ENCODE data around the gene RAPGEF2. TPM values are rescaled to one million over a fixed set of nuclear protein-coding genes. Genes with fewer than 3 reads are reported as not detected.

The RAPGEF2 gene
- total RNA-seq, 1 experiment from 2014 or later = 23.8 TPM

GRCh38 chr4:159185591-159186023 lies 82.7 kb downstream of the RAPGEF2 start:
- CTCF ChIA-PET = interaction anchor here (0.6 to 0.7 kb wide), 2 partner anchors 31 to 56 kb away, joined by 3 to 5 read pairs; no protein-coding TSS in a partner anchor
- no peak for TF ChIP-seq CTCF (IDR thresholded peaks at IDR 0.05; ENCODE audit: unreplicated experiment)
- Mint-ChIP-seq H3K27ac (ENCODE audit: unreplicated experiment) (peak overlapping the region; percentile 10), H3K36me3 (ENCODE audit: insufficient read depth, unreplicated experiment) (no peaks in the 10 kb centered on the region), H3K4me3 (ENCODE audit: low read depth, unreplicated experiment) (no peak overlapping the region), H3K9me3 (ENCODE audit: low read depth, unreplicated experiment) (no peaks in the 10 kb centered on the region), H3K4me1 (ENCODE audit: low read depth, unreplicated experiment) (peaks cover 8% of the 10 kb centered on the region), H3K27me3 (ENCODE audit: unreplicated experiment) (no peaks in the 10 kb centered on the region)
- intact Hi-C loops (cut with micrococcal nuclease; ENCODE audit: unreplicated experiment) = no loop called here
- BruUV-seq (replicated peaks) = no TSS peak
- DNase-seq = no peak

- DNase-seq = no peak
- TF ChIP-seq CTCF (IDR thresholded peaks at IDR 0.05; ENCODE audit: unreplicated experiment) = no peak
- no peaks in the 10 kb centered on the region for H3K27me3 Mint-ChIP-seq (ENCODE audit: unreplicated experiment)
- BruUV-seq (replicated peaks) = no TSS peak
- H3K4me1 Mint-ChIP-seq (ENCODE audit: low read depth, unreplicated experiment) = peaks cover 8% of the 10 kb centered on the region
- no peaks in the 10 kb centered on the region for H3K9me3 Mint-ChIP-seq (ENCODE audit: low read depth, unreplicated experiment)
- intact Hi-C loops (cut with micrococcal nuclease; ENCODE audit: unreplicated experiment) = no loop called here
- no peak overlapping the region for H3K27ac Mint-ChIP-seq (ENCODE audit: unreplicated experiment)
- H3K36me3 Mint-ChIP-seq (ENCODE audit: insufficient read depth, unreplicated experiment) = no peaks in the 10 kb centered on the region
- CTCF ChIA-PET = interaction anchor here (0.7 kb wide), 2 partner anchors 326 to 439 kb away, joined by 4 to 6 read pairs; no protein-coding TSS in a partner anchor
- no peak overlapping the region for H3K4me3 Mint-ChIP-seq (ENCODE audit: low read depth, unreplicated experiment)
Observed at GRCh38 chr4:159188646-159189045, 85.8 kb downstream of the RAPGEF2 start.

DNA sequence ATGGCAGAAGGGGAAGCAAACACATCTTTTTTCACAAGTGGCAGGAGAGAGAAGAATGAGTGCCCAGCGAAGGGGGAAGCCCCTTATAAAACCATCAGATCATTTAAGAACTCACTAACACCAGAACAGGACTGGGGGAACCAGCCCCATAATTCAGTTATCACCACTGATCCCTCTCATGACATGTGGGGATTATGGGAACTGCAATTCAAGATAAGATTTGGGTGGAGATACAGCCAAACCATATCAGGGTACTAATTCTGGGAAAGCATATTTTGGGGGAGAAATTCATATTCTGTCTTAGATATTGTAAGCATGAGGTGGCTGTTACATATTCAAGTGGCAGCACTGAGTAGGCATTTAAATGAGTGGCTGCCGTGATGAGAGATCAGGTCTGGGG lies 87.8 kb downstream of the RAPGEF2 start:
- CTCF ChIA-PET = no interaction called here
- Mint-ChIP-seq H3K27ac (ENCODE audit: unreplicated experiment) (no peak overlapping the region), H3K4me3 (ENCODE audit: low read depth, unreplicated experiment) (no peak overlapping the region), H3K27me3 (ENCODE audit: unreplicated experiment) (no peaks in the 10 kb centered on the region), H3K9me3 (ENCODE audit: low read depth, unreplicated experiment) (no peaks in the 10 kb centered on the region), H3K4me1 (ENCODE audit: low read depth, unreplicated experiment) (peaks cover 1% of the 10 kb centered on the region), H3K36me3 (ENCODE audit: insufficient read depth, unreplicated experiment) (no peaks in the 10 kb centered on the region)
- no peak for TF ChIP-seq CTCF (IDR thresholded peaks at IDR 0.05; ENCODE audit: unreplicated experiment)
- DNase-seq = no peak
- intact Hi-C loops (cut with micrococcal nuclease; ENCODE audit: unreplicated experiment) = no loop called here
- no TSS peak for BruUV-seq (replicated peaks)

GRCh38 chr4:159191989-159192388 lies 89.1 kb downstream of the RAPGEF2 start:
- CTCF ChIA-PET = interaction anchor here (0.6 to 1.1 kb wide), 2 partner anchors 87 to 335 kb away, joined by 3 to 4 read pairs; no protein-coding TSS in a partner anchor
- Mint-ChIP-seq H3K9me3 (ENCODE audit: low read depth, unreplicated experiment) (no peaks in the 10 kb centered on the region), H3K4me3 (ENCODE audit: low read depth, unreplicated experiment) (no peak overlapping the region), H3K27me3 (ENCODE audit: unreplicated experiment) (no peaks in the 10 kb centered on the region), H3K27ac (ENCODE audit: unreplicated experiment) (no peak overlapping the region), H3K4me1 (ENCODE audit: low read depth, unreplicated experiment) (no peaks in the 10 kb centered on the region), H3K36me3 (ENCODE audit: insufficient read depth, unreplicated experiment) (no peaks in the 10 kb centered on the region)
- intact Hi-C loops (cut with micrococcal nuclease; ENCODE audit: unreplicated experiment) = loop anchor here (1.0 kb wide), 1 partner anchor 335 kb away; no protein-coding TSS in a partner anchor
- no TSS peak for BruUV-seq (replicated peaks)
- TF ChIP-seq CTCF (IDR thresholded peaks at IDR 0.05; ENCODE audit: unreplicated experiment) = peak; percentile 29
- peak; percentile 14 for DNase-seq
